NCI-H2029 treated with DMSO at 0.1 percent for 48 hours (cell line): Measurements from ENCODE around the gene ARVCF.

Experiments used
- DNase-seq: peaks from one replicate; lab custom pipeline; 2025; lab: John Stamatoyannopoulos, UW

The ARVCF gene

DNA sequence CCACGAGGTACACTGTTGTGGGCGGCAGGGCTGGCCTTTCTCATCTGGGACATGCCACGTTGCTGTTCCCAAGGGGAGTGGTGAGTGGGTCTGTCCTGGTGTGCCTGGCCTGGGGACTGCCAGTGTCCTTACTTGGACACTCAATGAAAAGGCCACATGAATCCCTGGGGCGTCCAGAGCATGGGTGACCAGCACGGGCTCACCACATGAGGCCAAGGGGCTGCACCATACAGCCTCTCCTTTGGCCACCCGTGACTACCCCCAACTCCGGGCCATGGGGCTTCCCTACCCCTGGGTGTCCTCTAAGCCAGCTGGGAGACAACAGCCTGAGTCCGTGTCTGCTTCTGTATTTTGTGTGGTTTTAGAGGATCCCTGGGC is 54.8 kb downstream of the ARVCF start:
- no peak for DNase-seq

- DNase-seq, result no peak
Measured at GRCh38 chr22:19961201-19961580, 55.4 kb downstream of the ARVCF start.

GRCh38 chr22:19960491-19961200 is 56.0 kb downstream of the ARVCF start:
- no peak for DNase-seq

- no peak for DNase-seq
Measured at GRCh38 chr22:19959587-19960490, 56.8 kb downstream of the ARVCF start.

GRCh38 chr22:19959043-19959586 is 57.5 kb downstream of the ARVCF start:
- DNase-seq, result no peak

GRCh38 chr22:19958083-19959042 is 58.3 kb downstream of the ARVCF start:
- no peak for DNase-seq

- no peak for DNase-seq
Measured at GRCh38 chr22:19957445-19957844, 59.2 kb downstream of the ARVCF start.

- DNase-seq, result no peak
Measured at GRCh38 chr22:19955241-19956128, 61.1 kb downstream of the ARVCF start.

- DNase-seq, result no peak
Measured at GRCh38 chr22:19951346-19951745, 65.3 kb downstream of the ARVCF start.

DNA sequence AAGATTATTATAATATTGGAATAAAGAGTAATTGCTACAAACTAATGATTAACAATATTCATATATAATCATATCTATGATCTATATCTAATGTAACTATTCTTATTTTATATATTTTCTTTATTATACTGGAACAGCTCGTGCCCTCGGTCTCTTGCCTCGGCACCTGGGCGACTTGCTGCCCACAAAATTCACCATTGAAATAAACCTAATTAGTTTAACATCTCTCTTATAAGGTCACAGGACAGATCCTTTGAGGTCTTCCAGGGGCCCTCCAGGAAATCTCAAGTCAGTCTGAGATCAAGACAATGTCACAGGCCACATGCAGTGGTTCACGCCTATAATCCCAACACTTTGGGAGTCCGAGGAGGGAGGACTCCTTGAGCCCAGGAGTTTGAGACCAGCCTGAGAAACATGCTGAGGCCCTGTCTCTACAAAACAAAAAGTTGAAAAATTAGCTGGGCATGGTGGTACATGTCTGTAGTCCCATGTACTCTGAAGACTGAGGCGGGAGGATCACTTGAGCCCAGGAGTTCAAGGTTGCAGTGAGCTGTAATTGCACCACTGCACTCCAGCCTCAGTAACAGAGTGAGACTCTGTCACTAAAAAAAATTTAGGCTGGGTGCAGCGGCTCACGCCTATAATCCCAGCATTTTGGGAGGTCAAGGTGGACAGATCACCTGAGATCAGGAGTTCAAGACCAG is 68.4 kb downstream of the ARVCF start:
- no peak for DNase-seq

DNA sequence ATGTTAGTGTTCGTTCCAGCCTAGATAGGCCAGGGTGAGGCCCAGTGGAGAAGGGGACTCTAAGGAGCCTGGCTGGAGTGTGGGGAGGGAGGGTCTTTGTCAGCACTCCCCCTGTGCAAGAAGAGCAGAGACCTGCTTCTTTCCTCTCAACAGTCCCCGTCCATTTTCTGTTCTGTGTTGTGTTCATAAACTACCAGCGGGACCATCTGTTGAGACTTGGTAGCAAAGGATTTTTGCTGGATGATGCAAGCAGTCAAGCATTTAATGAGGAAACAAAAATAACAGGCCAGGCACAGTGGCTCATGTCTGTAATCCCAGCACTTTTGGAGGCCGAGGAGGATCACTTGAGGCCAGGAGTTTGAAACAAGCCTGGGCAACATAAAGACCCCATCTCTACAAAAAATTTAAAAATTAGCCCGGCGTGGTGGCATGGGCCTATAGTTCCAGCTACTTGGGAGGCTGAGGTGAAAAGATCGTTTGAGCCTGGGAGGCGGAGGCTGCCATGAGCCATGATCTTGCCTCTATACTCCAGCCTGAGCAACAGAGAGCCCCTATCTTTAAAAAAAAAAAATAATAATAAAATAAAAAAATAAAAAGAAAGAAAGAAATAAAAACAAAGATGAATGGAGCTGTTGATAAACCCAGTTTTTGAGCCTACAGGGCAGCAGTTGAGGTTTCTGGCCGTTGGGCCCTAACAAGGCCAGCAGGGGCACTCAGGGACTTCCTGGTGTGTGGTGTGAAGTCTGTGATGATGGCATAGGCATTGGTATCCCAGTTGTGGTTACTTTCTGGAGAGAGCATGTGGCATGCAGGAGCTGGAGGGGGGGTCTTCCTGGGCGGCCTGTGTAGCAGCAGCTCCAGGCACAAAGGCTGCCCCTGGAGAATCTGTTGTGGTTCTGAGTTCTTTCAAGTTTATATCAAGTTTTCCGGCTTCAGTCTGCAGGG is 73.3 kb downstream of the ARVCF start:
- DNase-seq, result no peak

DNA sequence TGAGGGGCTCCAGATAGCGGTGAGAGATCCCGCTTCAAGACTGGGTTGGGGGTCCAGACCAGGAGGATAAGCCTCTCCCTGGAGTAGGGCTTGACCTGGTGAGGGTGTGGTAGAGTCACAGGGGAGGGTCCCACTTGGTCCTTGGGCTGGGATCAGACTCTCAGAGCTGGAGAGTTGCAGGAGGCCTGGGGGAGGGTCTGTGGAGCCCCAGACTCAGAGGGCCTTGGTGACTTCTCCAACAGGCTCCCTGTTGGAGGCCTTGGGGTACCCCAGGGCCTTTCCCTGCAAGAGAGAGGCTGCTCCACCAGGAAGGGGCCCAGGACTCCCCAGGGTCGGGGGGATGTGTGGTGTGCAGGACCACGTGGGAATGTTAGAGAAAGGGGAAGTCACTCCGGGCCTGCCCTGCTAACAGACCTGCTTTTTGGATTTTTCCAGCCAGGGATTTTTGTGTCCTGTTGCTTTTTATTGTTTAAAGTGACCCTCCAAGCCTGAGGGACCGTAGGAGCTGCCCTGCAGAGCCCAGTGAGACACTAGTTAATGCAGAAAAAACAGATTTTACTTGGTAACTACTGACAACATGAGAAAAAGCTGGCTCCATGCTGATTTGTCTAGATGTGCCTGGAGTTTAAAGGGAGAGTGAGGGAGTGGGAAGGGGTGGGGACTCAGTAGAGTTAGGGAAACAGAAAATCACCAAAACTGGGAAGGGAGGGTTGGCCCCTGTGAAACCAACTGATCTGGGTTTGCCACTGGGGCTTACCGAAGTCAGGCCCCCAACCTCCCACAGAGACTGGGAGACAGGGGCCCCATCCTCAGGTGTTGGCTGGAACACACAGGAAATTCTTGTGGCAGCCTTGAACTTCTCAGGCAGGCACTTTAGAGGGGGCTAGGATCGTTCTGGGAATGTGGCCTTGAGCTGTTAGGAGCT is 74.2 kb downstream of the ARVCF start:
- no peak for DNase-seq

- peak; percentile 8 for DNase-seq
Measured at GRCh38 chr22:19941365-19942082, 75.1 kb downstream of the ARVCF start, which contains the start of the genes COMT and TXNRD2. Gene COMT, plus strand, starts transcription at chr22:19941772. Its CDS starts 20,755 bp downstream, at chr22:19962527. Gene TXNRD2, minus strand, starts transcription at chr22:19941818. Its CDS starts 15 bp downstream, at chr22:19941803.

DNA sequence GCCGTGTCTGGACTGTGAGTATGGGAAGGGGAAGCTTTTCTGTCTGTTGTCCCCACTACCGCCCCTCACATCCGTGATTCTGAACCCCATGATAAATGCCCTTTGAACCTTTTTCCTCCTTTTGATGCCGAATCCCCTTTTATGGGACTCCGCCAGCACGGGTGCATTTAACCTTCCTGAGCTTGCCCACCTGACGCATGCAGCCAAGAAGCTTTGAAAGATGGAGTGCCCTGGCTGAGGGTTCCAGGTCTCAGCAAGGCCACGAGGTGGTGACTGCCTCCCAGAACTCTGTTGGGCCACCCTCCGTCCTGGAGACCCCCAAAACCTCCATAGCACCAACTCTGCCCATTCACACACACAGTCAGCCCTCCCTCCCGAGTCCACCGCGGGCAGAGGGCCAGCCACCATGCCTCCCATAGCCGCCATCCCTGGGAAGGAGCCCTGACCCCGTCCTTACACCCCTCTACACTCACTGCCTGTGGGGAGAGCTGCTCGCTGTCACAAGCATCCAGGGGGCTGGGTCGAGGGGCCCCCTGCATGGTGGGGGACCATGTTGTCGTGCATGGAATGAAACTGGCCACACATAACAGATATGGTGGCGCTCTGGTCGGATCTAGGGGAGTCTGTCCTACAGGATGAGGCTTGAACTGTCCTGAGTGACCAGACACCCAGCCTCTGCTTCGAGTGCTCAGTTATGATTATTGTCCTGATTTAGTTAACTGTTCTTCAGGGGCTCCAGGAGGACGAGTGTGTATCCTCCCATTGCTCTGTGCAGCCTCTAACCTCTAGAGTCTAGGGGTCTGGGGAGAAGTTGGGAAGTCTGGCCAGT is 75.9 kb downstream of the ARVCF start:
- DNase-seq, result no peak

DNA sequence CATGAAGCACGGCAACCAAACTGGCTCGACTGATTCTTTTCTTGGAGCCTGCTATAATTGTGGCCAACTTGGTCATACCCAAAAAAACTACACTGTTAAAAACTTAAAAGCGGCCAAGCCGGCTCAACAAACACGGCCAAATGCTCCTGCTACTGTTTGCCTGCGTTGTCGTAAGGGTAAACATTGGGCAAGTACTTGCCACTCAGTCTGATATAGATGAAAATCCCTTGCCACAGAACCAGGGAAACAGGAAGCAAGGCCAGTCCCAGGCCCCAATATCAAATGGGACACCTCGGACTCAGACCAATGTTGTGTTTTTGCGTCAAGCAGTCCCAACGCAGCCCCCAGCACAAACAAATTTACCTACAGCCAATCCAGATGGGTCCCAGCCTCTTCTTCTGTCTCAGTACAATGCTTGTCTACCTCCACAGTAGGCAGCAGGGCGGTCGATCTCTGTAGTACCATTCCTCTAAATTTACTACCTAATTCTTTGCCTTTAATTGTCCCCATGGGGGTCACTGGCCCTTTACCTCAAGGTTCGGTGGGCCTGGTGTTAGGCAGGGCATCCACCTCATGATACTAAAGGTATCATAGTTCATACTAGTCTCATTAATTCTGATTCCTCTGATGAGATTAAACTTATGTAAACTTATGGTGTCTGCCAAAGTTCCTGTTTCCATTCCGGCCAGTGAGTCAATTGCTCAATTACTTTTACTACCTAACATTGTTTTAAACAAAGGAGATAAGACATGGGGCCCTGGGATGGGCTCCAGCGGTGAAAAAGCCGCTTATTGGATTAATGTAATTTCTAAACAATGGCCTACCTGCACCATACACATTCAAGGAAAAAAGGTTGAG is 78.8 kb downstream of the ARVCF start:
- no peak for DNase-seq
